Coronary artery (tissue), 2 donors: Measurements from ENCODE around the gene PHLDA3.

Experiments used
- DNase-seq: peaks from one replicate; pipeline ENCODE4 v3.0.0-alpha.2; 2017; ENCODE audit warnings: low spot score
- H3K27ac ChIP-seq, 2 donors: fragments of 200-600 bp; sonication (generic); one replicate each; pipeline ENCODE4 v1.5.1; 2016 to 2019
- H3K4me3 ChIP-seq: fragments of 200-600 bp; sonication (generic); 2 replicates; pipeline ENCODE4 v1.5.1; 2016; ENCODE audit warnings: mild to moderate bottlenecking, moderate library complexity
- CTCF ChIP-seq: fragments of 200-600 bp; sonication (generic); IDR thresholded peaks from one replicate; pipeline ENCODE4 v1.5.1; 2019; ENCODE audit warnings: antibody characterized with exemption

Gene PHLDA3

GRCh38 chr1:201424146-201424545 lies 44.8 kb downstream of the PHLDA3 start:
- Histone ChIP-seq H3K27ac (no peak overlapping the region), H3K4me3 (no peak overlapping the region)
- no peak for DNase-seq
- no peak for TF ChIP-seq CTCF

GRCh38 chr1:201423655-201424054 lies 45.3 kb downstream of the PHLDA3 start:
- no peak overlapping the region for H3K27ac ChIP-seq
- H3K4me3 ChIP-seq: no peak overlapping the region
- DNase-seq: no peak
- TF ChIP-seq CTCF: no peak

- Histone ChIP-seq H3K4me3 (no peak overlapping the region), H3K27ac (no peak overlapping the region)
- TF ChIP-seq CTCF: no peak
- no peak for DNase-seq
Observed at GRCh38 chr1:201422436-201423030, 46.5 kb downstream of the PHLDA3 start.

- Histone ChIP-seq H3K27ac (no peak overlapping the region), H3K4me3 (no peak overlapping the region)
- TF ChIP-seq CTCF: no peak
- DNase-seq: no peak
Observed at GRCh38 chr1:201422026-201422425, 47.0 kb downstream of the PHLDA3 start.

GRCh38 chr1:201421041-201421440 lies 47.9 kb downstream of the PHLDA3 start:
- no peak overlapping the region for H3K27ac ChIP-seq
- no peak for DNase-seq
- no peak for TF ChIP-seq CTCF
- no peak overlapping the region for H3K4me3 ChIP-seq

GRCh38 chr1:201420608-201421002 lies 48.4 kb downstream of the PHLDA3 start:
- H3K27ac ChIP-seq: no peak overlapping the region
- no peak overlapping the region for H3K4me3 ChIP-seq
- TF ChIP-seq CTCF: no peak
- DNase-seq: no peak

- TF ChIP-seq CTCF: no peak
- Histone ChIP-seq H3K4me3 (no peak overlapping the region), H3K27ac (no peak overlapping the region)
- DNase-seq: no peak
Observed at GRCh38 chr1:201419746-201420607, 49.0 kb downstream of the PHLDA3 start.
